GM18951 (cell line): Measurements from ENCODE around the gene DGCR2.

Experiments
- POLR2A ChIP-seq: IDR thresholded peaks from 4 replicates; pipeline ENCODE4 v1.6.1; 2011; ENCODE audit warnings: mild to moderate bottlenecking; ENCODE audit not compliant: insufficient read length, insufficient read depth; ENCODE audit errors: extremely low read depth
- in situ Hi-C: fragments of 300-500 bp; cut with MboI; formaldehyde crosslinking; loops from one replicate; pipeline ENCODE4 v1.12.0; 2022; ENCODE audit warnings: low sequenced_read_pairs, mixed read lengths, inconsistent platforms; ENCODE audit not compliant: unreplicated experiment

The DGCR2 gene

DNA sequence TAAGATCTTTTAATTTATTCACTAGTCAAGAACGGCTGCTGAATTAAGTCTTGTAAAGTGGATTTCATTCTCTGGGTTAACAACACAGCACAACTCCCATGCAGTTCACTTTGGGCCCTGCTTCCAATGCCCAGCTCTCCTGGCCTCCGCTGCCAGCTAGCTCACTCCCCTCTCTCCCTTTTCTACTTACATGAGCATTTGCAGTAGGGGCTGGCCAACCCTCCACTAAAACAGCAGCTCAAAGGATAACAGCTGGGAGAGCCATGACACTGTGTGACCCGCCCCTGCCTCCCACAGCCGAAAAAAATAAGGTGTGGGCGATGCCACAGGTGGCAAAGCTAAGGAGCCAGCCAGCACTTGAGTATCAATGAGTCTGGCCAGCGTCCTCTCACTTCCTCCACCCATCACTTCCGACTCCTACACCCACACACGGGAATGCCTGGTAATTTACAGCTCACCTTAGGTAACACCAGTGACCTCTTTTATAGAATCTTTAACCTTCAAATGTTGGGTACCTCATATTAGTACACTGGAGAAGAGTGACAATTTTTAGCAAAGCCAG, 56.8 kb downstream of the DGCR2 start:
- no peak for TF ChIP-seq POLR2A
- in situ Hi-C loops = no loop called here

- in situ Hi-C loops = no loop called here
- no peak for TF ChIP-seq POLR2A
Measured at GRCh38 chr22:19064354-19065054, 57.7 kb downstream of the DGCR2 start.

GRCh38 chr22:19063581-19064353, 58.4 kb downstream of the DGCR2 start:
- TF ChIP-seq POLR2A = no peak
- in situ Hi-C loops = no loop called here

DNA sequence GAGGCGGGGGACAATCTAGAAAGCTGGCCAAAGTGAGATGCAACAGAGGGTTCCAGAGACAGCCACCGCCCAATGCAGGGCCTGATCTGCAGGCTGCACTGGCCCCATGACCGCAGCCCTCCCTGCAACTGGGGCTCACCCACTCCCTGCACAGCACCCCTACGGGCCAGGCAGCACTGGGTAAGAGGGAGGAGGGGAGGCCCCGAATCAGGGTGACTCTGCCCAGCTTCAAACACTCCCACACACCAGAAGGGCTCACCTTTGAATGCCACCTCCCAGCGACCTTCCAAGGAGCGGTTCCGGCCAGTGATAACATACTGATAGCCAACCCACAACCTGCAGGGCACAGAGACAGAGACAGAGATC, 59.3 kb downstream of the DGCR2 start:
- in situ Hi-C loops = no loop called here
- no peak for TF ChIP-seq POLR2A

- in situ Hi-C loops = no loop called here
- no peak for TF ChIP-seq POLR2A
Measured at GRCh38 chr22:19062139-19062942, 59.9 kb downstream of the DGCR2 start.

GRCh38 chr22:19061471-19062138, 60.6 kb downstream of the DGCR2 start:
- TF ChIP-seq POLR2A = no peak
- in situ Hi-C loops = no loop called here

- in situ Hi-C loops = no loop called here
Measured at GRCh38 chr22:19060356-19061009, 61.7 kb downstream of the DGCR2 start.

DNA sequence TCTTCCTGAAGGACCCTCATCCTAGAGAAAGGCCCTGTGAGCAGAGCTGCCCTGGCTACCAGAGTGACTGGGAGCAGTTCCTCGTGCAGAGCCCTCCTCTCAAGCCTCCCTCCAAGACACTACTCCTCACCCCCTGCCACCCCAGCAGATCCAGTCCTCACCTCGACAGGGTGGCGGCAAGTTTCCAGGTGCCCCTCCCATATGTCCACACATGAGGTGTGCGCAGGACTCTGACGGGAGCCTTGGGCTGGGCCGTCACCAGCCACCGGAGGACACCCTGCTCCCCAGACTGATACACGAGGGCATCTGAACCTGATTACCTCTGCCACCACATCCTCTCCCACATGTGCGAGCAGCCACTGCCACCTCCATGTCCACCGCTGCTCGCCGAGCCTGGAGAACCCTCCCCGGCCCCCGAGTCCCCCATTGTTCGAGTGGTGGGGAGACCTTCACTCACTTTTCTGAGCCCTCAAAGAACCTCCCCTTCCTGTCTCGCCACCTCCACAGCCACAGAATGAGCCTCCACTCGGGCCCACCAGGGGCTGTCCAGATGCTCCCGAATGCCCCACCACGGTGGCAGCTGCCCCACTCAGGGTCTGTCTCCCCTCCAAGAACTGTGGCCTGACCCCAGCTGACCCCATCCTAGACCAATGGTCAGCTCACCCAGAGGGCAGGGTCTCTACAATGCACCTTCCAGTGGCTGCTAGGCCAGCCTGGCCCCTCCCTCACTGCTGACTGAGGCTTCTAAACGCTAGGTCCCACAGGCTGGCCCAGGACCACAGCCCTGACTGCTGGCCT, 62.5 kb downstream of the DGCR2 start:
- in situ Hi-C loops = no loop called here
- no peak for TF ChIP-seq POLR2A

More at GRCh38 chr22:19060356-19061009, 61.7 kb downstream of the DGCR2 start:
- TF ChIP-seq POLR2A = no peak

DNA sequence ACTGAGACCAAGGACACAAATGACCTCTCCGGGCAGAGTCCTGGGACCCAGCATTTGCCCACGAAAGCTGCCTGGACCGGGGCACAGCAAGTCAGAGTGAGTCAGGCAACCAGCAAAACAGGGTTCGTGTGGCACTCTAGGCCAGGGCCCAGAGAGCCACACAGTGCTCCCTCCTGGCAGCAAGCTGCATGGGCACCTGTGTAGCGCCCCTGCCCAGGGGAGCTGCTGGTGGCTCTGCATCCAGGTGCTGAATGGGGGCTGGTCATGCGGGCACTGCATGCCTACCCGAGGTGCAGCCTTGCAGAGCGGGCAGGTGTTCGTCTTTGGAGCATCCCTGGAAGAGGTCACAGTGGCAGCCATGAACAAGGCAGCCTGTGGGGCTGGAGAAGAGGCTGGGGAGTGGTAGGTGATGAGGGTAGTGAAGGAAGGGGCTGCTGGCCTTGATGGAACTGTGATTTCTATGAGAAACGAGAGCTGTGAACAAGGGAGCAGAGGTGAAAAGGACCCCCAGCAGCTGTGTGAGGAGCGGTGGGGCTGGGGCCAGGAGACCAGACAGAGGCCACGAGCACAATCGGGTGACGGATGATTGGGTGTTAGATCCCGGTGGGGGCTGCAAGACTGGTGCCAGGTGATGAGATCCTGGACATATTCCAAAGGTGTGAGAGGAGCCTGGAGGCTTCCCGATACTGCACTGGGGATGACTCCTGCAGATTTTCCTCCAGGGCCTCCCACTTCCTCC, 63.3 kb downstream of the DGCR2 start:
- in situ Hi-C loops = no loop called here
- TF ChIP-seq POLR2A = no peak

DNA sequence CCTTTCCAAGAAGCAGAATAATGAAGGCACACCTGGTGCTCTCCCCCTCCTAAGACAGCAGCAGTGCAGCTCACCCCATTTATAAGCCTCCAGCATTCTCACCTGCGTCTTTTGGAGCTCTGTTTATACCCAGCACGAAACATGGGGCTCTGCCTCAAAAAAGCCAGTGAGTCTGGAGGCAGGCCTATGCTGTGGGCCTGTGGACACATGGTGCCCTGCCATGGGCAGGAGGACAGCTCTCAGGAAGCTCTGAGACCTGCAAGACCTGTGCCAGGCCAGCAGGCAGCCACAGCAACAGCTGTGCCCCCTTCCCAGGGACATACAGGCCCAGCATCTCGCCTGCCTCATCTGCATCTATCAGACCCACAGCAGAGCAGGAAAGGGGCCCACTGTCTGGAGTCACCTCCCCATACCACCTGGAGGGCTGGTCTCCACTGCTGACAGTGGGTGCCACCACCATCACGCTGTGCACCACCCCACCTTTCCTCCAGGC, 64.2 kb downstream of the DGCR2 start:
- in situ Hi-C loops = no loop called here

DNA sequence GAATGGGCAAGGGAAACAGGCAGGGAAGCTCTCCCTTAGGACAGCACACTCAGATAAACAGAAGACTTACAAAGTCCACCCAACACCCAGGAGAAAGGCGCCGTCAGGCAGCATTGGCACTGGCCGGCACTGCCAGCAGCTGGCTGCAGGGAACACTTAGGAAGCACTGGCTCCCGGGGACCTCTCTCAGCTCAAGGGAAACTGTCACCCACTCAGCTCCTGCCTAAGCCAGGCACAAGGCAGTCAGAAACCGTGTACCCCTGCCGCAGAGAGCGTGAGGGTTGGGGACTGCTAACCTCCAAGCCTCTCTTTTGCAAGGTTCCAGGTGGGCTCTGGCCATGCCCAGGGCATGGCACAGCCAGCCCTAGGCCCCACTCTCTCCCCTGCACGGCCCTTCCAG, 64.7 kb downstream of the DGCR2 start:
- in situ Hi-C loops = no loop called here
- no peak for TF ChIP-seq POLR2A

More for the DNA sequence above, 64.2 kb downstream of the DGCR2 start:
- TF ChIP-seq POLR2A = no peak
